Measurements from ENCODE around the gene EFHC1. TPM values are rescaled to one million over a fixed set of nuclear protein-coding genes. Genes with fewer than 3 reads are reported as not detected.

Gene EFHC1
- polyA plus RNA-seq, 1 experiment = 59.8 TPM

DNA sequence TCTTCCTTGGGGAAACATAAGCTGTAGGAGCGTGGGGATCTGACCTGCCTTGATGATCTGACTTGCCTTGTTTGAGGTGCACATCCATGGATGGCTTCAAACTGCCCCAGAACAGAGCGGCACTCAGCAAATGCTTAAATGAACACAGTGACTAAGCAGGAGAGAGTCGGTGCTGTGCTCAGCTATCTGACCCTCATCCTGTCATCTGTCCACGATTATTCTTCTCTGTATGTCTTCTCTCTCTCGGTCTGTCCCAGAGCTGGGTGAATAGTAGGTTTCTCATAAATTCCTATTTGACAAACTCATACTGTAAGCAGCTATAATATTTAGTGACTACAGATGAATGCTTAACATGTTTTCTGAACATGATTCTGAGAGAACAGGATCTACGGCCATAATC is 119.5 kb downstream of the EFHC1 start:
- DNase-seq (ENCODE audit: low read depth, low spot score) = no peak

DNA sequence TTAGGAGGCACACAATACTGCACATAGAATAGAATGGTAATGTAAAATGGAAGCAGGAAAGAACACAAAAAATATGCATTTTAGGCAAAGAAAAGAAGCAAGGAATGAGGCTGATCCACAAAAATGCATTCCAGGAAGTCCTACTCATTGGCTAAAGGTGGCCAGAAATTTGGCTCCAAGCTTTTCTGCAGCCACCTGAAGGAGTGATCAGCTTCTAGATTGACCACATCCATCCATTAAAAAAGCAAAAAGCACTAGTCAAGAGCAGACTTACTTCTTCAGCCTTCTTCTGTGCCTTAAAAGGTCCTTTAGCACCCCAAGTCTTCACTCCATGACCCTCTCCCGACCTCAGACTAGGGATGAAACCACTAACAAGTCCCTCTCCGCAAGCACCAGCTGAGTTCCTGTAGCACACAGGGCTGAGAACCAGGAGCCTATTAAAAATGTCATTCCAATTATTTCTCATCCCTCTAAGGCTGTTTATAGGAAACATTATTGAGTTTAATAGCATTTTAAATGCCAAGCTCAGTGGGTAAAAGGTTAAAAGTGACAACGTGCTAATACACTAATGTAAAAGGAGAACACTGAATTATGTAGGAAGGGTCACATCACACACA is 120.3 kb downstream of the EFHC1 start:
- H3K27me3 ChIP-seq (ENCODE audit: control insufficient read depth, insufficient read depth, low read length) = no peaks in the 10 kb centered on the region
- no peak for DNase-seq (ENCODE audit: low read depth, low spot score)
- TF ChIP-seq CTCF (IDR thresholded peaks at IDR 0.05; ENCODE audit: low read depth, low read length) = no peak
- no peaks in the 10 kb centered on the region for H3K9me3 ChIP-seq (ENCODE audit: control insufficient read depth, insufficient read depth, low read length)
- POLR2A ChIA-PET = interaction anchor here (1.5 to 2.7 kb wide), 4 partner anchors 11 to 120 kb away, joined by 3 to 9 read pairs (median 6); partner anchors contain the start of gene EFHC1
- H3K27ac ChIP-seq (ENCODE audit: low read depth, low read length) = peak overlapping the region; percentile 79
- CTCF ChIA-PET = interaction anchor here (1.1 kb wide), 2 partner anchors 25 to 122 kb away, joined by 3 to 5 read pairs; no protein-coding TSS in a partner anchor
- no peak overlapping the region for H3K4me3 ChIP-seq (ENCODE audit: low read depth, low read length)

More for the DNA sequence above, 119.5 kb downstream of the EFHC1 start:
- POLR2A ChIA-PET = interaction anchor here (0.6 to 2.7 kb wide), 6 partner anchors 12 to 120 kb away, joined by 3 to 9 read pairs (median 4); partner anchors contain the start of gene EFHC1
- no peaks in the 10 kb centered on the region for H3K9me3 ChIP-seq (ENCODE audit: control insufficient read depth, insufficient read depth, low read length)
- TF ChIP-seq CTCF (IDR thresholded peaks at IDR 0.05; ENCODE audit: low read depth, low read length) = no peak
- CTCF ChIA-PET = interaction anchor here (1.1 kb wide), 1 partner anchor 24 kb away, joined by 3 read pairs; no protein-coding TSS in a partner anchor
- H3K27ac ChIP-seq (ENCODE audit: low read depth, low read length) = peak overlapping the region; percentile 79
- H3K4me3 ChIP-seq (ENCODE audit: low read depth, low read length) = no peak overlapping the region
- no peaks in the 10 kb centered on the region for H3K27me3 ChIP-seq (ENCODE audit: control insufficient read depth, insufficient read depth, low read length)

DNA sequence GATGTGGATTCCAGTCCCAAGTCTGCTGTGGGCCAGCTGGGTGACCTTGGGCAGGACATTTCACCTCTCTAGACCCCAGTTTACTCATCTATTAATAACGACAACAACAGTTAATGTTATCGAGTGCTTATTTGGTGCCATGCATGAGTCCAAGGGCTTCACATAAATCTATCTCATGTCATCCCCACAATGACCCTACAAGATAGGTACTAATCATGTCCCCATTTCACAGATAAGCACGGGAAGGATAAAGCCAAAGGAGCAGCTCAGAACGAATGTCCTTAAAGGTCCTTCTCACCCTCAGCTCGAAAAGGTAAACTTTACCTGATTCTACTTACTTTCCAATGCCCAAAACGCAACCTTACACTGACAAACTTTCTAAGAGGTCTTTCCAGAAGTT is 121.0 kb downstream of the EFHC1 start:
- H3K27ac ChIP-seq (ENCODE audit: low read depth, low read length) = peak overlapping the region; percentile 43
- no peaks in the 10 kb centered on the region for H3K9me3 ChIP-seq (ENCODE audit: control insufficient read depth, insufficient read depth, low read length)
- no peaks in the 10 kb centered on the region for H3K27me3 ChIP-seq (ENCODE audit: control insufficient read depth, insufficient read depth, low read length)
- POLR2A ChIA-PET = interaction anchor here (1.5 to 2.7 kb wide), 3 partner anchors 10 to 26 kb away, joined by 3 to 9 read pairs (median 5); no protein-coding TSS in a partner anchor
- CTCF ChIA-PET = interaction anchor here (1.1 kb wide), 1 partner anchor 122 kb away, joined by 5 read pairs; no protein-coding TSS in a partner anchor
- TF ChIP-seq CTCF (IDR thresholded peaks at IDR 0.05; ENCODE audit: low read depth, low read length) = no peak
- H3K4me3 ChIP-seq (ENCODE audit: low read depth, low read length) = no peak overlapping the region
- DNase-seq (ENCODE audit: low read depth, low spot score) = no peak

DNA sequence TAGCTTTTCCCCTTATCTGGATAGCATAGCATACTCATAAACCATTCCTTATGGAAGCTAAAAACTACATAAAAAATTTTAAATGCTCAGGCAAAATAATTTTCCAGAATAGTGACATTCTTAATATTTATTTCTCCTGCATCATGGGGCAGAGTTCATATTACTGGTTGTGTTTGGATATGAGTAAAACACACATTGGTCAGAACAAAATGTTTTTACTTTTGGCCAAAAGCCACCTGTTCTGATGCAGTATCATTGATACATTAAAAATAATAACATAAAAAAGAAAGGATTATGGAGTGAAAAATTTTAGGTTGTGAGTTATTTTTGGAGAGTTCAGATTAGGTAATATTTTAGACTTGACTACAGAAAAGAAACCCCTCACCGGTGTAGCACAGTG is 123.1 kb downstream of the EFHC1 start:
- ChIA-PET CTCF (interaction anchor here (0.7 kb wide), 1 partner anchor 136 kb away, joined by 6 read pairs; no protein-coding TSS in a partner anchor), POLR2A (interaction anchor here (0.8 kb wide), 1 partner anchor 14 kb away, joined by 3 read pairs; no protein-coding TSS in a partner anchor)
- H3K27me3 ChIP-seq (ENCODE audit: control insufficient read depth, insufficient read depth, low read length) = no peaks in the 10 kb centered on the region
- TF ChIP-seq CTCF (IDR thresholded peaks at IDR 0.05; ENCODE audit: low read depth, low read length) = no peak
- H3K9me3 ChIP-seq (ENCODE audit: control insufficient read depth, insufficient read depth, low read length) = no peaks in the 10 kb centered on the region
- DNase-seq (ENCODE audit: low read depth, low spot score) = no peak
- peak overlapping the region; percentile 69 for H3K27ac ChIP-seq (ENCODE audit: low read depth, low read length)
- H3K4me3 ChIP-seq (ENCODE audit: low read depth, low read length) = no peak overlapping the region

All from AG04450 (cell line).